ENCODE data around the gene NPHS1.
"Not testable (repeated sequence)": the region's sequence is repeated elsewhere in the genome, so short reads cannot be mapped to it uniquely, and the experiment has no call there.

The NPHS1 gene

GRCh38 chr19:35845215-35846037 is 6.9 kb downstream of the NPHS1 start:
- Mint-ChIP-seq H3K9me3 (peaks cover 0 to 9% of the 10 kb centered on the region in 2 donors), H3K27me3 (peaks cover 77% of the 10 kb centered on the region)
- ATAC-seq, result peak; percentile 59

GRCh38 chr19:35844482-35845214 is 7.7 kb downstream of the NPHS1 start:
- Mint-ChIP-seq H3K27ac (no peak overlapping the region), H3K4me1 (peaks cover 30% of the 10 kb centered on the region), H3K4me3 (peak overlapping the region; percentile 55 to 73), H3K9me3 (peaks cover 0 to 9% of the 10 kb centered on the region in 2 donors), H3K27me3 (peaks cover 76% of the 10 kb centered on the region)
- ATAC-seq (no peak), DNase-seq (no peak)

More at GRCh38 chr19:35845215-35846037, 6.9 kb downstream of the NPHS1 start:
- Mint-ChIP-seq H3K4me1 (peaks cover 30% of the 10 kb centered on the region), H3K4me3 (peak overlapping the region; percentile 55 to 73), H3K27ac (no peak overlapping the region)
- no peak for DNase-seq

GRCh38 chr19:35843676-35844481 is 8.4 kb downstream of the NPHS1 start:
- peaks cover 0 to 9% of the 10 kb centered on the region in 2 donors for H3K9me3 Mint-ChIP-seq
- peaks cover 30% of the 10 kb centered on the region for H3K4me1 Mint-ChIP-seq
- no peak overlapping the region for H3K4me3 Mint-ChIP-seq
- ATAC-seq, result no peak
- DNase-seq, result no peak
- H3K27me3 Mint-ChIP-seq, result peaks cover 68% of the 10 kb centered on the region
- no peak overlapping the region for H3K27ac Mint-ChIP-seq

- ATAC-seq (no peak), DNase-seq (no peak)
- Mint-ChIP-seq H3K27me3 (peaks cover 57% of the 10 kb centered on the region), H3K4me3 (no peak overlapping the region), H3K4me1 (peaks cover 30% of the 10 kb centered on the region), H3K9me3 (peaks cover 0 to 9% of the 10 kb centered on the region in 2 donors), H3K27ac (no peak overlapping the region)
Measured at GRCh38 chr19:35842666-35843272, 9.5 kb downstream of the NPHS1 start.

GRCh38 chr19:35841961-35842595 is 10.2 kb downstream of the NPHS1 start:
- no peak for ATAC-seq
- peaks cover 0 to 9% of the 10 kb centered on the region in 2 donors for H3K9me3 Mint-ChIP-seq
- no peak overlapping the region for H3K27ac Mint-ChIP-seq
- H3K4me3 Mint-ChIP-seq, result no peak overlapping the region
- DNase-seq, result no peak
- H3K4me1 Mint-ChIP-seq, result peaks cover 30% of the 10 kb centered on the region
- H3K27me3 Mint-ChIP-seq, result peaks cover 62% of the 10 kb centered on the region

- H3K4me1 Mint-ChIP-seq, H3K27ac Mint-ChIP-seq, DNase-seq, H3K4me3 Mint-ChIP-seq, H3K9me3 Mint-ChIP-seq, ATAC-seq: not testable (repeated sequence)
- peaks cover 44% of the 10 kb centered on the region for H3K27me3 Mint-ChIP-seq
Measured at GRCh38 chr19:35836096-35836495, 16.2 kb downstream of the NPHS1 start.

- ATAC-seq, result no peak
- Mint-ChIP-seq H3K4me3 (no peak overlapping the region), H3K4me1 (no peaks in the 10 kb centered on the region), H3K27me3 (peaks cover 62% of the 10 kb centered on the region), H3K27ac (no peak overlapping the region), H3K9me3 (no peaks in the 10 kb centered on the region)
- DNase-seq, result no peak
Measured at GRCh38 chr19:35833972-35834371, 18.3 kb downstream of the NPHS1 start.

GRCh38 chr19:35832054-35832453 is 20.2 kb downstream of the NPHS1 start:
- no peaks in the 10 kb centered on the region for H3K9me3 Mint-ChIP-seq
- ATAC-seq (no peak), DNase-seq (no peak)
- H3K4me1 Mint-ChIP-seq, result no peaks in the 10 kb centered on the region
- no peak overlapping the region for H3K27ac Mint-ChIP-seq
- H3K27me3 Mint-ChIP-seq, result peaks cover 60% of the 10 kb centered on the region
- H3K4me3 Mint-ChIP-seq, result no peak overlapping the region

- ATAC-seq, result no peak
- H3K27me3 Mint-ChIP-seq, result peaks cover 52% of the 10 kb centered on the region
Measured at GRCh38 chr19:35830986-35831385, 21.3 kb downstream of the NPHS1 start.

GRCh38 chr19:35828692-35829301 is 23.5 kb downstream of the NPHS1 start:
- H3K27ac Mint-ChIP-seq, result no peak overlapping the region
- ATAC-seq (no peak), DNase-seq (peak in 1 of 2 donors; percentile 26)
- H3K27me3 Mint-ChIP-seq, result peaks cover 56% of the 10 kb centered on the region
- no peaks in the 10 kb centered on the region for H3K4me1 Mint-ChIP-seq
- H3K4me3 Mint-ChIP-seq, result no peak overlapping the region
- no peaks in the 10 kb centered on the region for H3K9me3 Mint-ChIP-seq

More at GRCh38 chr19:35830986-35831385, 21.3 kb downstream of the NPHS1 start:
- H3K4me1 Mint-ChIP-seq, result no peaks in the 10 kb centered on the region
- H3K4me3 Mint-ChIP-seq, result no peak overlapping the region
- no peak overlapping the region for H3K27ac Mint-ChIP-seq
- H3K9me3 Mint-ChIP-seq, result no peaks in the 10 kb centered on the region
- no peak for DNase-seq

GRCh38 chr19:35824150-35824549 is 28.2 kb downstream of the NPHS1 start:
- Mint-ChIP-seq H3K27ac (no peak overlapping the region), H3K27me3 (peaks cover 28% of the 10 kb centered on the region), H3K4me1 (no peaks in the 10 kb centered on the region), H3K4me3 (no peak overlapping the region), H3K9me3 (no peaks in the 10 kb centered on the region)
- ATAC-seq (no peak), DNase-seq (no peak)

- Mint-ChIP-seq H3K27me3 (peaks cover 36% of the 10 kb centered on the region), H3K4me3 (no peak overlapping the region), H3K9me3 (no peaks in the 10 kb centered on the region), H3K4me1 (no peaks in the 10 kb centered on the region), H3K27ac (no peak overlapping the region)
- ATAC-seq (no peak), DNase-seq (no peak)
Measured at GRCh38 chr19:35822579-35822978, 29.7 kb downstream of the NPHS1 start.

GRCh38 chr19:35818445-35818844 is 33.9 kb downstream of the NPHS1 start:
- no peak overlapping the region for H3K4me3 Mint-ChIP-seq
- no peak for DNase-seq
- no peak overlapping the region for H3K27ac Mint-ChIP-seq
- no peaks in the 10 kb centered on the region for H3K4me1 Mint-ChIP-seq
- H3K27me3 Mint-ChIP-seq, result peaks cover 47% of the 10 kb centered on the region
- ATAC-seq, result no peak
- H3K9me3 Mint-ChIP-seq, result no peaks in the 10 kb centered on the region

- no peak for DNase-seq
- Mint-ChIP-seq H3K9me3 (no peaks in the 10 kb centered on the region), H3K4me3 (no peak overlapping the region), H3K27me3 (peaks cover 58% of the 10 kb centered on the region), H3K27ac (no peak overlapping the region), H3K4me1 (no peaks in the 10 kb centered on the region)
- no peak for ATAC-seq
Measured at GRCh38 chr19:35816846-35817245, 35.5 kb downstream of the NPHS1 start.
